ENCODE measurements around the gene COX7A2L. TPM values are rescaled to one million over a fixed set of nuclear protein-coding genes. Genes with fewer than 3 reads are reported as not detected.

COX7A2L gene
- total RNA-seq, 3 donors from 2014 or later, result 142 to 161 (median 149) TPM

DNA sequence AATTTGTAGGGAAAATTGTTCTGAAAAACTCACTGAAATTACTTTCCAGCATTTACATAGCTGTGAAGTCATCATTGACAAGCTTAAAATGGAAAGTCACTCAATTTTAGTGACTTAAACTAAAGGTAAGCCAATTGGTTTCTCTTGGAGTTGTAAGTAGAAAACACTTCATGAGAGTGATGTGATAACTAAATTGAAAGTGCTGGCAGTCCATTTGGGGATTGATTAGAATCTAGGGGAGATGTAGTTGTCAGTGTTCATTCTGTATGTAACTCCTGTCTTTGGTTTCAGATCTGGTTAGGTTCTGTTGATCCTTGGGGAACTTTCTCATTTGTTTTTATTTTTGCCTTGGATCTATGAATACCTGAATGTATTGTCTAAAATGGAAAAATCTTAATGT, 53.8 kb downstream of the COX7A2L start:
- Histone ChIP-seq H3K9me3 (no peaks in the 10 kb centered on the region), H3K4me1 (no peaks in the 10 kb centered on the region), H3K27me3 (no peaks in the 10 kb centered on the region), H3K27ac (no peak overlapping the region), H3K36me3 (no peaks in the 10 kb centered on the region), H3K4me3 (no peak overlapping the region)
- no peak for TF ChIP-seq POLR2AphosphoS5 (IDR thresholded peaks at IDR 0.05)
- TF ChIP-seq, protein P1, sequence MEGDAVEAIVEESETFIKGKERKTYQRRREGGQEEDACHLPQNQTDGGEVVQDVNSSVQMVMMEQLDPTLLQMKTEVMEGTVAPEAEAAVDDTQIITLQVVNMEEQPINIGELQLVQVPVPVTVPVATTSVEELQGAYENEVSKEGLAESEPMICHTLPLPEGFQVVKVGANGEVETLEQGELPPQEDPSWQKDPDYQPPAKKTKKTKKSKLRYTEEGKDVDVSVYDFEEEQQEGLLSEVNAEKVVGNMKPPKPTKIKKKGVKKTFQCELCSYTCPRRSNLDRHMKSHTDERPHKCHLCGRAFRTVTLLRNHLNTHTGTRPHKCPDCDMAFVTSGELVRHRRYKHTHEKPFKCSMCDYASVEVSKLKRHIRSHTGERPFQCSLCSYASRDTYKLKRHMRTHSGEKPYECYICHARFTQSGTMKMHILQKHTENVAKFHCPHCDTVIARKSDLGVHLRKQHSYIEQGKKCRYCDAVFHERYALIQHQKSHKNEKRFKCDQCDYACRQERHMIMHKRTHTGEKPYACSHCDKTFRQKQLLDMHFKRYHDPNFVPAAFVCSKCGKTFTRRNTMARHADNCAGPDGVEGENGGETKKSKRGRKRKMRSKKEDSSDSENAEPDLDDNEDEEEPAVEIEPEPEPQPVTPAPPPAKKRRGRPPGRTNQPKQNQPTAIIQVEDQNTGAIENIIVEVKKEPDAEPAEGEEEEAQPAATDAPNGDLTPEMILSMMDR (IDR thresholded peaks at IDR 0.05), result no peak
- no peak for TF ChIP-seq POLR2A (IDR thresholded peaks at IDR 0.05)
- no peak for DNase-seq (ENCODE audit: low spot score in 2 of 2)
- intact Hi-C loops (cut with DNase I; ENCODE audit: low total_unique reads), result no loop called here

GRCh38 chr2:42304059-42304713, 56.8 kb downstream of the COX7A2L start:
- Histone ChIP-seq H3K27me3 (no peaks in the 10 kb centered on the region), H3K27ac (no peak overlapping the region), H3K36me3 (no peaks in the 10 kb centered on the region), H3K4me3 (no peak overlapping the region), H3K4me1 (no peaks in the 10 kb centered on the region), H3K9me3 (no peaks in the 10 kb centered on the region)
- intact Hi-C loops (cut with DNase I; ENCODE audit: low total_unique reads), result no loop called here
- DNase-seq (ENCODE audit: low spot score in 2 of 2), result no peak
- TF ChIP-seq POLR2AphosphoS5 (IDR thresholded peaks at IDR 0.05) (no peak), POLR2A (IDR thresholded peaks at IDR 0.05) (no peak)
- TF ChIP-seq, protein P1 (IDR thresholded peaks at IDR 0.05), result no peak

DNA sequence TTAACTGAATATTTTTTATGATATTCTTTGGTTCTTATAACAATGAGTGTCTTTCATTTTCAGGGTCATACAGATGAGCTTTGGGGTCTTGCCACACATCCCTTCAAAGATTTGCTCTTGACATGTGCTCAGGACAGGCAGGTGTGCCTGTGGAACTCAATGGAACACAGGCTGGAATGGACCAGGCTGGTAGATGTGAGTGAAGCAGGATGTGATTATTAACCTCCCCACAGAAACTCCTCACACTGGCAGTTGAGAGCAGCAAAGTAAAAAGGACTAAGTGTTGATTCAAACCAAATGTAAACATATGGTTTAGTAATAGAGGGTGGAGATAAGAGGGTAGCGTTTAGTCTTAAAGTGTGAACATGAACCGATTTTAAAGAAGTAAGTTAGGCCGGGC, 57.8 kb downstream of the COX7A2L start:
- H3K4me1 ChIP-seq, result no peaks in the 10 kb centered on the region
- no peak for DNase-seq (ENCODE audit: low spot score in 2 of 2)
- no peak overlapping the region for H3K4me3 ChIP-seq
- no peaks in the 10 kb centered on the region for H3K27me3 ChIP-seq
- H3K36me3 ChIP-seq, result no peaks in the 10 kb centered on the region
- intact Hi-C loops (cut with DNase I; ENCODE audit: low total_unique reads), result no loop called here
- H3K27ac ChIP-seq, result no peak overlapping the region
- no peak for TF ChIP-seq POLR2AphosphoS5 (IDR thresholded peaks at IDR 0.05)
- no peak for TF ChIP-seq POLR2A (IDR thresholded peaks at IDR 0.05)
- TF ChIP-seq, protein P1 (IDR thresholded peaks at IDR 0.05), result no peak
- no peaks in the 10 kb centered on the region for H3K9me3 ChIP-seq

DNA sequence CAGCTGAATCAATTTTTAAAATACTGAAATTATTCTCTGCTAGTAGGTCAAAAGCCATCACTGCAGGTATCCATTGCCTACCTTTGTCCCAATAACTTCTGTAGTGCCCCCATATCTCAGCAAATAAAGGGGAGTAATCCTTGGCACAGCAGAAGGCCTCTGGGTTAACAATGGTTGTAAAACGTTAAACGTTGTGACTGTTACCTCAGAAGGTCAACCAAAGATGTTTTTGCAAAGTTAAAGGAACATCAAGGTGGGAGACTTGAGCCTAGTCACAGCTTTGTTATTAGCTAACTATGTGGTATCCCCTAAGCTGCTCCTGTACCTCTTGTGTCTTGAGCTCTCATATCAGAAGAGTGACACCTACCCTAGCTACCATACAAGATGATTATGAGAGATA, 60.5 kb downstream of the COX7A2L start:
- TF ChIP-seq, protein P1 (IDR thresholded peaks at IDR 0.05), result no peak
- Histone ChIP-seq H3K9me3 (no peaks in the 10 kb centered on the region), H3K27me3 (no peaks in the 10 kb centered on the region), H3K36me3 (no peaks in the 10 kb centered on the region), H3K27ac (no peak overlapping the region), H3K4me3 (no peak overlapping the region), H3K4me1 (no peaks in the 10 kb centered on the region)
- DNase-seq (ENCODE audit: low spot score in 2 of 2), result no peak
- intact Hi-C loops (cut with DNase I; ENCODE audit: low total_unique reads), result no loop called here

Other genes with a start within 250 kb of the COX7A2L start
- 10 to 100 TPM; 19.4 to 68.5 (median 36.7) TPM for gene EML4, start 191.9 kb downstream of the COX7A2L start, total RNA-seq
- under 1 TPM in 1 of 3 donors, not detected in 2; 0.33 TPM for gene KCNG3, start 132.8 kb upstream of the COX7A2L start, total RNA-seq
- gene MTA3, start 207.4 kb upstream of the COX7A2L start, total RNA-seq, result 10 to 100 TPM; 31.4 to 58.0 (median 49.2) TPM

Data from breast epithelium (tissue), 4 donors.